ENCODE results near the gene KRTAP10-3.
A peak's percentile ranks its signal among the peaks of the same experiment; 100 is the strongest.
"Not testable (repeated sequence)": the region's sequence is repeated elsewhere in the genome, so short reads cannot be mapped to it uniquely, and the experiment has no call there.

The KRTAP10-3 gene

DNA sequence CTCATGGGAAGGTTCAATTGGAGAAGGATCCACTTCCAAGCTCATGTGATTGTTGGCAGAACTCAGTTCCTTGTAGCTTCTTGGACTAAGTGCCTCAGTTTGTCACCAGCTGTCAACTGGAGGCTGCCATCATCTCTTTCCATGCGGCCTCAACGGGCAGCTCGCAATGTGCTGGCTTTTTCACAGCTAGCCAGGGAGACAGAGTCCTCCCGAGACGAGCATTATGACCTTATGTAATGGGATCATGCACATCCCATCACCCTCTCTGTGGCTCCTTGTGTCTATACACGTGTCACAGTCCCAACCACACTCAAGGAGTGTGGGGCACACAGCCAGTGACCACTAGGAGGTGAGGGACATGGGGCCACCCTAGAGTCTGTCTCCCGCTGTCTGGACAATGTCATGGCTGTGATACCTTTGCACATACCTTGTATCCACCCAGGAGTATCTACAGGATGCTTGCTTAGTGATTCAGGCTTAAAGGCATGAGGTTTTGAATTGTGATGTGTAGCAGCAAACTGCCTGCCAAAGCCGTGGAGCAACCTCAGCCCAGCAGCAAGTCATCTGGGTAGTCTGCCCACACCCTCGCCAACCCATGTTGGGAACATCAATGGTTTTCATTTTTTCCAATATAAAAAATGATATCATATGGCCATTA lies 37.6 kb upstream of the KRTAP10-3 start:
- H3K27me3 ChIP-seq (ENCODE audit: control insufficient read depth, insufficient read depth, low read length) = peaks cover 78% of the 10 kb centered on the region
- H3K36me3 ChIP-seq (ENCODE audit: insufficient read depth, low read length) = no peaks in the 10 kb centered on the region
- H3K9me3 ChIP-seq (replicated peaks; ENCODE audit: low read length) = no peaks in the 10 kb centered on the region
- H3K4me1 ChIP-seq (ENCODE audit: control insufficient read depth, insufficient read depth, low read length) = peaks cover 5% of the 10 kb centered on the region
- no peak overlapping the region for H3K9ac ChIP-seq (ENCODE audit: low read depth, low read length)
- no peak overlapping the region for H3K4me2 ChIP-seq (ENCODE audit: low read length)
- no peak overlapping the region for H3K4me3 ChIP-seq (ENCODE audit: low read length)

DNA sequence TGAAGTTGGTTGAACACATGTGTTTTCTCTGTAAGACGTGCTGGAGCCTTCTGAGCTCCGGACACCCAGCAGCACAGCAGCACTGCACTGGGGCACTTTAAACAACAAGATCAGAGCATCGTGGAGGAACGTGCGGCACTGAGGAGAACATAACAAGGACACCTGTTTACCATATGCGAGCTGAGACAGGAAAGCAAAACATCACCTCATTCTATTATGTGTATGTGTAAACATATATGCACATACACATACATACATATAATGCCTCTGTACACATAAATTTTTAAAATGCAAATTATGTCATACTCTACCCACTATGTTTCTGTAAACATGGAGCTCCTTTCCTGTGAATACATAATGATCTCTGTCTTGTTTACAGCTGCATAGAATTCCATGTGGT lies 36.9 kb upstream of the KRTAP10-3 start:
- no peak overlapping the region for H3K4me2 ChIP-seq (ENCODE audit: low read length)
- no peaks in the 10 kb centered on the region for H3K36me3 ChIP-seq (ENCODE audit: insufficient read depth, low read length)
- peaks cover 76% of the 10 kb centered on the region for H3K27me3 ChIP-seq (ENCODE audit: control insufficient read depth, insufficient read depth, low read length)

DNA sequence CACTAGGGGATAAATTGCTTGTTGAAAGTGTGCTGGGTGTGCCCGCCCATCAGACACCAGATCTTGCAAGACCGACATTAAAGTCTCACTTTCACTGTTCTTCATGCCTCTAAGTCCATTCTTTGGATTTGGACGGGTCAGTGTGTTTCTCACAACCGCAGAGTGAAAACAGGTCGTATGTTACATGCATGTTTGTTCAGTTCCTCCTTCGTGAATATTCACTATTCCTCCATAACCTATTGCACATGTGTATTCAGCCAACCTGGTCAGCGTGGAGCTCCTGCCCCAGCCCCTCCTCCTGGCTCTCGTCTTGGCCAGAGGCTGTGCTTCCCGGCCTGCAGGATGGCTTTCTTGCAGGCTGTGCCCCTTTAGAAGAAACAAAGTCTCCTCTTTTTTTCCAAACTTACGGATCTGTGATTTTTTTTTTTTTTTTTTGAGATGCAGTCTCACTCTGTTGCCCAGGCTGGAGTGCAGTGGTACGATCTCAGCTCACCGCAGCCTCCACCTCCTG lies 35.9 kb upstream of the KRTAP10-3 start:
- peaks cover 5% of the 10 kb centered on the region for H3K4me1 ChIP-seq (ENCODE audit: control insufficient read depth, insufficient read depth, low read length)
- no peaks in the 10 kb centered on the region for H3K9me3 ChIP-seq (replicated peaks; ENCODE audit: low read length)
- H3K27me3 ChIP-seq (ENCODE audit: control insufficient read depth, insufficient read depth, low read length) = peaks cover 73% of the 10 kb centered on the region
- H3K9ac ChIP-seq (ENCODE audit: low read depth, low read length) = no peak overlapping the region
- no peak overlapping the region for H3K4me3 ChIP-seq (ENCODE audit: low read length)
- no peaks in the 10 kb centered on the region for H3K36me3 ChIP-seq (ENCODE audit: insufficient read depth, low read length)
- no peak overlapping the region for H3K4me2 ChIP-seq (ENCODE audit: low read length)

More for the DNA sequence above, 36.9 kb upstream of the KRTAP10-3 start:
- no peaks in the 10 kb centered on the region for H3K9me3 ChIP-seq (replicated peaks; ENCODE audit: low read length)
- no peak overlapping the region for H3K4me3 ChIP-seq (ENCODE audit: low read length)
- peaks cover 5% of the 10 kb centered on the region for H3K4me1 ChIP-seq (ENCODE audit: control insufficient read depth, insufficient read depth, low read length)
- H3K9ac ChIP-seq (ENCODE audit: low read depth, low read length) = no peak overlapping the region

DNA sequence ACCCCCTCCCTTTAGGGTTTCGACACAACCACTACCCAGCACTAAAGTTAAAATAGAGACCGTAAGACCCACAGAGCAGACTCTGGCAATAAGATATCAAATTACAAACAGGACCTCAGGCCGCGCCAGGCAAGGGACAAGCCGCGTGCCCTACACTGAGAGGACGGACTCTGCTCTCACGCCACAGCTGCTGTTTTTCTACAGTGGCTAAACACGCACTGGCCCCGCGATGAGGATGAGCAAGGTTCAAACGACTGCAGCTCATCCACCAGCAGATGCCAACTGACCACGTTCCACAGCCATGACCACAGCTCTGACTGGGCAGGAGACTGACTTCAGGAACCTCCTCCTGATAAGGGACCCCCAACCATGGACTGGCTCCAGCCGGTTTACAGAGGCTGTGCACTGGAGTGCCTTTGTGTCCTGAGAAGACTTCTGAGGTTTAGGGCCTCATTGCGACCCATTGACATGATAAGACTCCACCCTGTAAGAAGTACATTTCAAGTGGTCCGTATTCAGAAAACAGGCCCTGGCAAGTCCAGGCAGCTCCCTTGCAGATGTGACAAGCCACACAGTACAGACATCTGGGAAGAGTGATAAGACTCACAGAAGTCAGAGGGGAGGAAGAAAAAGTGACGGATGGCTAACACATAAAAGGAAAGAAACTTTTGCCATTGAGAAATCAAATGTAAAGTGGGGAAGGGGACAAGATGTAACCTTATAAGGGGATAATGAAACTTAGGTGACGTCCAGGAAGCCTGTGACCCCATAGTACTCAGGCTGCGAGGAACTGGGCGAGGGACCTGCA lies 35.2 kb upstream of the KRTAP10-3 start:
- Histone ChIP-seq H3K9me3 (replicated peaks; ENCODE audit: low read length) (no peaks in the 10 kb centered on the region), H3K4me3 (ENCODE audit: low read length) (no peak overlapping the region)

DNA sequence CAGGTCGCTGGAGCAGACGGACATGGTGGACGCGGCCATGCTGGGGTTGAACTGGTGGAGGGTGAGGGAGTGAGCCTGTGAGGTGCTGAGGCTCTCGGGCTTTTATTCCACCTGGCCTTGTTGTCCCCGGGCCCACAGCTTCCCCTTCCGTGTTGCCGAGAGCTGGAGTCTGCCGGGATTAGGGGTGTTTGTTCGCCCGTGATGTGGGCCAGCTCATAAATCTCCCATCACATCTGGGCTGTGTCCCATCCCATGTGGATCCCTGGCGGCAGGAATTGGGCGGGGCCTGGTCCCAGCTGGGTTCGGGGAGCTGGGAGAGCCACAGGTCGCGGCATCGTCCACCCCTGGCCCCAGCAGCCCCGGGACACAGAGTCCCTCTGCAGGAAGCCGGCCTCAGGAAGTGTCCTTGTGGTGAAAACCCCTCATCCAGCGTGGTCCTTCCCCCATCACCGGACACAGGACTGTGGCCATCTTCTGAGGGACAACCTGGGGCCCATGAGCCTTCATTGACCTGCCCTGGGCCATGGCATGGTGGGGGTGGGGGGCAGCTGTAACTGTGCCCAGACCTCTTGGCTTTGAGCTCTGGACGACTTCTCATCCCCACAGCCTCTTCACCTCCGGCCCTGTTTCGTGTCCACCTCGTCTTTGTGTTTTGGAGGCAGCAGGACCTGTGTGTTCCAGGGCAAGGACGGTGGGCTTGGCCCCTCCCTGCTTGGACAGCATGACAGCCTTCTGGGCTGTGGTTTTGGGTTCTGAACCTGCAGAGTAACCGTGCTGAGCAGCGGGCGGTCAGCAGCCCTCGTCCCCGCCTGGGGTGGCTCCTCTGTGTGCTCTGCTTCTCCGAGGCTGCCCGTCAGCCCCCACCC lies 34.1 kb upstream of the KRTAP10-3 start, which contains the start of gene KRTAP10-6:
KRTAP10-6 (minus strand) TSS at position 60 of the 866 bp plus-strand sequence; CDS start at position 39, 21 bp downstream.
- no peaks in the 10 kb centered on the region for H3K9me3 ChIP-seq (replicated peaks; ENCODE audit: low read length)
- no peak within 1 kb of the TSS for H3K4me3 ChIP-seq (ENCODE audit: low read length)
- H3K27me3 ChIP-seq (ENCODE audit: control insufficient read depth, insufficient read depth, low read length) = peaks cover 61% of the 10 kb centered on the region
- H3K4me2 ChIP-seq (ENCODE audit: low read length) = peak within 1 kb of the TSS; percentile 32
- H3K9ac ChIP-seq (ENCODE audit: low read depth, low read length) = no peak within 1 kb of the TSS
- peaks cover 5% of the 10 kb centered on the region for H3K4me1 ChIP-seq (ENCODE audit: control insufficient read depth, insufficient read depth, low read length)
- H3K36me3 ChIP-seq (ENCODE audit: insufficient read depth, low read length) = no peaks in the 10 kb centered on the region

More for the DNA sequence above, 35.2 kb upstream of the KRTAP10-3 start:
- peaks cover 70% of the 10 kb centered on the region for H3K27me3 ChIP-seq (ENCODE audit: control insufficient read depth, insufficient read depth, low read length)
- peaks cover 5% of the 10 kb centered on the region for H3K4me1 ChIP-seq (ENCODE audit: control insufficient read depth, insufficient read depth, low read length)
- H3K36me3 ChIP-seq (ENCODE audit: insufficient read depth, low read length) = no peaks in the 10 kb centered on the region
- H3K4me2 ChIP-seq (ENCODE audit: low read length) = peak overlapping the region; percentile 32
- no peak overlapping the region for H3K9ac ChIP-seq (ENCODE audit: low read depth, low read length)

DNA sequence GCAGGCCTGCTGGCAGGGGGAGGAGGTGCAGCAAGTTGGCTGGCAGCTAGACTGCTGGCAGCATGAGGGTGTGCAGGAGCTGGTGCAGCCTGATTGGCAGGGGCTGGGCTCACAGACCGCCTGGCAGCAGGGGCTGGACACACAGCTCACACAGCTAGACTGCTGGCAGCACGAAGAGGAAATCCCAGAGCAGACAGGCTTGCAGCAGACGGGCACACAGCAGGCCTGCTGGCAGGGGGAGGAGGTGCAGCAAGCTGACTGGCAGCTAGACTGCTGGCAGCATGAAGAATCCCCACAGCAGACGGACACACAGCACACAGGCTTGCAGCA lies 33.2 kb upstream of the KRTAP10-3 start:
- peaks cover 60% of the 10 kb centered on the region for H3K27me3 ChIP-seq (ENCODE audit: control insufficient read depth, insufficient read depth, low read length)
- not testable (repeated sequence) for H3K4me1 ChIP-seq (ENCODE audit: control insufficient read depth, insufficient read depth, low read length); H3K9me3 ChIP-seq (replicated peaks; ENCODE audit: low read length); H3K4me2 ChIP-seq (ENCODE audit: low read length); H3K9ac ChIP-seq (ENCODE audit: low read depth, low read length); H3K36me3 ChIP-seq (ENCODE audit: insufficient read depth, low read length); H3K4me3 ChIP-seq (ENCODE audit: low read length)

DNA sequence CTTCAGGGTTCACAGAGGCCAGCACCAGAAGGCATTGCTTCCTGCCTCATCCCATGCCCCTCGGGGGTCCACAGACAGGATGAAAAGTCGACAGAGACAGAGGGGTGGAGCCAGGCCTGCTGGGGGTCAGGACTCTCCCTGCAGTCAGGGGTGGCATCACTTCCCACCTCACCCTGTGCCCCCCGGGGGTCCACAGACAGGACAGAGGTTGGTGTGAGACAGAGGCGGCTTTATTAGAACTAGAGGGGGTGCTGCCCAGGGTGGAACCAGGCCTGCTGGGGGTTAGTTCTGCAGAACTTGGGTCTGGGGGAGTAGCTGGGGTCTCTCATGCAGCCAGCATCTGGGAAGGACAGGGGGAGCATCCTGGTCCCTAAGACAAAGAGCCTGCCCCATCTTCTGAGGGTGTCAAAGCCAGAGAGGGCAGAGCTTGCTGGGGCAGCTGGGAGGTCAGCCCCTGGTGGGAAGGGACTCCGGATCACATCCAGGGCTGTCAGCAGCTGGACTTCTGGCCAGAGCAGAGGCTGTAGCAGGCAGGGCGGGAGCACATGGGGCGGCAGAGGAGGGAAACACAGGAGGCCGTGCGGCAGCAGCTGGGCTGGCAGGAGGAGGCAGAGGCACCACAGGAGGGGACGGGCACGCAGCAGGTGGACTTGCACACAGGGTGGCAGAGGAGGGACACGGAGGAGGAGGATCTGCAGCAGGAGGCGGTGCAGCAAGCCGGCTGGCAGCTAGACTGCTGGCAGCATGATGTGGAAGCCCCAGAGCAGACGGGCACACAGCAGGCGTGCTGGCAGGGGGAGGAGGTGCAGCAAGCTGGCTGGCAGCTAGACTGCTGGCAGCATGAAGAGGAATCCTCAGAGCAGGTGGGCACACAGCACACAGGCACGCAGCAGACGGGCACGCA lies 32.6 kb upstream of the KRTAP10-3 start:
- not testable (repeated sequence) for H3K4me2 ChIP-seq (ENCODE audit: low read length); H3K36me3 ChIP-seq (ENCODE audit: insufficient read depth, low read length); H3K9ac ChIP-seq (ENCODE audit: low read depth, low read length); H3K9me3 ChIP-seq (replicated peaks; ENCODE audit: low read length); H3K4me1 ChIP-seq (ENCODE audit: control insufficient read depth, insufficient read depth, low read length); H3K4me3 ChIP-seq (ENCODE audit: low read length)
- H3K27me3 ChIP-seq (ENCODE audit: control insufficient read depth, insufficient read depth, low read length) = peaks cover 54% of the 10 kb centered on the region

DNA sequence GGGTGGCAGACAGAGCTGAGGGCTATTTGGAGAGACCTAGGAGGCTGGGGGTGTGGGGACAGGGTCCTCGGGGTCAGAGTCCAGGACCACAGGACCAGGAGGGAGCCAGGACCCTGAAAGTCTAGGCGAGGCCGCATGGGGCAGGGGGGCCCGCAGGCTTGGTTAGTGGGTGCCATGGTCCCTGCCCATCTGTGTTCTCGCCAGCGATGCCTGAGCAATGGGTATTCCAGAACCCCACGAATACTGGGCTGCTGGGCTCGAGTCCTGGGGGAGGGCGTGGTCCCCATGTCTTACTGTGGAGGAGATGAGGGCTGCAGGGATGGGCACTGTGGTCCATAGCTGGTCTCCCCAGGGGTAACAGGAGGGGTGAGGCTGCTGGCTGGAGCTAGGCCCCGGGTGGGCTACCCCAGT lies 31.7 kb upstream of the KRTAP10-3 start:
- Histone ChIP-seq H3K4me2 (ENCODE audit: low read length) (no peak overlapping the region), H3K9ac (ENCODE audit: low read depth, low read length) (no peak overlapping the region), H3K9me3 (replicated peaks; ENCODE audit: low read length) (no peaks in the 10 kb centered on the region), H3K27me3 (ENCODE audit: control insufficient read depth, insufficient read depth, low read length) (peaks cover 54% of the 10 kb centered on the region), H3K36me3 (ENCODE audit: insufficient read depth, low read length) (no peaks in the 10 kb centered on the region), H3K4me3 (ENCODE audit: low read length) (no peak overlapping the region), H3K4me1 (ENCODE audit: control insufficient read depth, insufficient read depth, low read length) (peaks cover 5% of the 10 kb centered on the region)

DNA sequence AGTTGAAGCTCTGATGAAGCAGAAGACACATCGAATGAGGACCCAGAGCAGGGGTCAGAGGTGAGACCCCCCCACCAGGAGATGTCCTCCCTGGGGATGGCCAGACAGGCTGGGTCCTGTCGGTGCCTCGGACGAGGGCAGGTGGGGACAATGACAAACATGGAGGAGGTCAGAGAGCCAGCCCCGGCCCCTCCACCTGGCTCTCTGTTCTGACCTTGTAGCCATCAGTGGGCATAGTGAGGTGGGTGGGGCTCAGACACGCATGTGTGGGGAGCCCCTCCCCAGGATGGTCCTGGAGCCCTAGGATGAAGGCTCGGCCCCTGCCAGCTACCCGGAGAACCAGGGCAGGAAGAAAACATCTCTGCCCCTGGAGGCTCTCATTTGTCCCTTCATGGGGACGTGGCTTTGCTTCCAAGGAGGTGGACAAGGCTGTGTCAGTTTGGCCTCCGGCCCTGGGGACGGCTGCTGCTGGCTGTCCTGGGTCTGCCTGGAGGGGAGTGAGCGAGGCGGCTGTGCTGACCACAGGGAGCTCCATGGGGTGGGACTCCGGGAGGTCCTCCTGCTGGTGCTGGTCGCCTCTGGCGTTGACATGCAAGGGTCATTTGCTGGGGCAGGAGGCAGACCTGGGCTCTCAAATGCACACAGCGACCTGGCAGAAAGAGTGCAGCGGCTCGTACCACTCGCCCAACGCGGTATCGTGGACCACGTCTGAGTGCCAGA lies 31.2 kb upstream of the KRTAP10-3 start:
- peaks cover 5% of the 10 kb centered on the region for H3K4me1 ChIP-seq (ENCODE audit: control insufficient read depth, insufficient read depth, low read length)
- no peak overlapping the region for H3K4me2 ChIP-seq (ENCODE audit: low read length)
- H3K9me3 ChIP-seq (replicated peaks; ENCODE audit: low read length) = no peaks in the 10 kb centered on the region
- H3K9ac ChIP-seq (ENCODE audit: low read depth, low read length) = no peak overlapping the region
- no peaks in the 10 kb centered on the region for H3K36me3 ChIP-seq (ENCODE audit: insufficient read depth, low read length)
- no peak overlapping the region for H3K4me3 ChIP-seq (ENCODE audit: low read length)
- peaks cover 54% of the 10 kb centered on the region for H3K27me3 ChIP-seq (ENCODE audit: control insufficient read depth, insufficient read depth, low read length)

DNA sequence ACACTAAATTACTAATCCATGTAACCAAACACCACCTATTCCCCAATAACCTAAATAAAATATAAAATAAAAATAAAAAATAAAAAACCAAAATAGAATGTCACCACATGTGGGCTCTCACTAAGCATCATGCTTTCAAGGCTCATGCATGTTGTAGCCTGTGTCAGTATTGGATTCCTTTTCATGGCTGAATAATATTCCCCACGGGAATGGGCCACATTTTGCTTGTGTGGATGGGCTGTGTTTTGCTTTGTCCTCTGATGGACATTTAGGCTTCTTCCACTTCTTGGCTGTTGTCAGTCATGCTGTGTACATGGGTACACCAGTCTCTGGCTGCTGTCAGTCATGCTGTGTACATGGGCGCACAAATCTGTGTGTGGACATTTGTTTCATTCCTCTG lies 30.5 kb upstream of the KRTAP10-3 start:
- Histone ChIP-seq H3K4me2 (ENCODE audit: low read length) (no peak overlapping the region), H3K4me1 (ENCODE audit: control insufficient read depth, insufficient read depth, low read length) (peaks cover 5% of the 10 kb centered on the region), H3K27me3 (ENCODE audit: control insufficient read depth, insufficient read depth, low read length) (peaks cover 55% of the 10 kb centered on the region), H3K9me3 (replicated peaks; ENCODE audit: low read length) (no peaks in the 10 kb centered on the region), H3K9ac (ENCODE audit: low read depth, low read length) (no peak overlapping the region), H3K4me3 (ENCODE audit: low read length) (no peak overlapping the region), H3K36me3 (ENCODE audit: insufficient read depth, low read length) (no peaks in the 10 kb centered on the region)

All from skeletal muscle satellite cell (primary cell).